ENCODE results near the gene PITPNM2.

DNA sequence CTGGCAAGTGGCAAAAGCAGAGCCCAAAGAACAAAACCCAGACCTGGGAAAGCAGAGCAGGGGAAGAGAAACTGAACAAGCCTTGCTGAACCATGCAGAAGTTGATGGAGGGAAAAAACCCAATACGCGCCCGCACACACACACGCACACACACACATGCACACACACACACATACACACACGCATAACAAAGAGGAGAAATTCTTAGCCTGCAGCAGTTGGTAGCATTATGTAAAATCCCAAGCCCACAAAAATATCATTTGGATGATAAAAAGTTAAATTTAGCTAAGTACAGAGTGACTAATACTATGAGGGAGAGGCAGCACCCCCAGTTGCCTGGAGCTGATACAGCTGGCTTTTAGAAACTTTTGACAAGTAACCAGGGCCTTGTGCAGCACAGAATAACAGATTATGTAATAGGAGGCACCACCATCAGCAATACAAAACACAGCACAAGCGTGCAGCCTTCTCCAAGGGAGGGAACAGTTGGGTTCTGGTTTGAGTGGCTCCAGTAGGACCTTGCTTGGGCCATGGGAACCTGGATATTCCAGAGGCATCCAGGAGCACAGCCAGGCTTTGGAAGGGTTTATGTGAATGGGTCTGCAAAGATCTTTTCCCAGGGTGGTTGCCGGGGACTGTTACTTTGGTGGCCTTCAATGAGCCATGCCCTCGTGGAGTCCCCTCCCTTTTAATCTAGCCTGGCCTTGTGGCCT lies 35.3 kb downstream of the PITPNM2 start:
- TF ChIP-seq POLR2A (IDR thresholded peaks at IDR 0.05; ENCODE audit: extremely low read depth, insufficient read length) (no peak), CTCF (IDR thresholded peaks at IDR 0.05; ENCODE audit: low read depth, low read length) (no peak), MYC (IDR thresholded peaks at IDR 0.05; ENCODE audit: low read depth, low read length) (no peak)
- TF ChIP-seq, protein P1, sequence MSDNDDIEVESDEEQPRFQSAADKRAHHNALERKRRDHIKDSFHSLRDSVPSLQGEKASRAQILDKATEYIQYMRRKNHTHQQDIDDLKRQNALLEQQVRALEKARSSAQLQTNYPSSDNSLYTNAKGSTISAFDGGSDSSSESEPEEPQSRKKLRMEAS (IDR thresholded peaks at IDR 0.05; ENCODE audit: low read depth, low read length) = no peak
